Activated CD4-positive, alpha-beta T cell treated with anti-CD3 and anti-CD28 coated beads for 24 hours (primary cell): ENCODE results near the gene LONP2.
A peak's percentile ranks its signal among the peaks of the same experiment; 100 is the strongest.
"Not testable (repeated sequence)": the region's sequence is repeated elsewhere in the genome, so short reads cannot be mapped to it uniquely, and the experiment has no call there.

Source experiments
- DNase-seq, 2 donors: peaks; one replicate each; pipeline ENCODE4 v3.0.0-alpha.2; 2020; ENCODE audit warnings: low read depth in 2 of 2

The LONP2 gene

GRCh38 chr16:48366165-48367093 lies 122.3 kb downstream of the LONP2 start:
- peak in 1 of 2 donors; percentile 36 for DNase-seq

- DNase-seq: no peak
Observed at GRCh38 chr16:48367441-48368049, 123.4 kb downstream of the LONP2 start.

GRCh38 chr16:48369765-48370164 lies 125.7 kb downstream of the LONP2 start:
- DNase-seq: no peak

DNA sequence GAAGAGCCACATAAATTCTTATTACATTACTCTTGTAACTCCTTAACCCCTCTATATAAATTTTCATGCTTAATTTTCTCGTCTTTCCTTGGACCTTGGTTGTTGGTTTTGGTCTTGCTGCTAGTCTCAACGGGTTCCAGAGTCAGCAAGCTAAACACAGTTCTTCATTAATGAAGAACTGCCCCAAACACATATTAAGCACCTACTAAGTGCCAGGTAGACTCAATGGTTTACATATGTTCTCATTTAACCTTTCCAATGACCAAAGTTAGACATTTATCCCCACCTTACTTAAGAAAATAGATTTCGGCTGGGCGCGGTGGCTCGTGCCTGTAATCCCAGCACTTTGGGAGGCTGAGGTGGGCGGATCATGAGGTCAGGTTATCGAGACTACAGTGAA lies 126.1 kb downstream of the LONP2 start:
- no peak for DNase-seq

GRCh38 chr16:48370668-48371392 lies 126.7 kb downstream of the LONP2 start:
- DNase-seq: not testable (repeated sequence)

GRCh38 chr16:48371393-48371780 lies 127.3 kb downstream of the LONP2 start:
- no peak for DNase-seq

DNA sequence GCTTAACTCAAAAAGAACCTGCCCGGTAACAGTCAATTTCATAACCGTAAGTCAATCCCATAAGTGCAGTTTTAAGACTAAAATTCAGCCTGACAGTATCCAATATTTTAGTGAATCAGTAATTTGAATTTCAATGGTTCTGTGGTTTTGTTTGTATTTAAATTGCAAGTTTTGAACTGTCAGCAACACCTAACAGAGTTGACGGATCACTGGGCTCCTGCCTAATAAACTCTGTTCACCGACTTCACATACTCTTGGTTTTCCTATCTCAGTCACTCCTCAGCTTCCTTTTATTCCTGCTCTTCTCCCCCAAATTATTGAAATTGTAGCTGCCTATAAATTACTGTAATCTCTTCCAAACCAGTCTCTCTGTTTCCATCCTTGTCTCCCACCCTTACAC lies 128.6 kb downstream of the LONP2 start:
- DNase-seq: no peak

- no peak for DNase-seq
Observed at GRCh38 chr16:48373258-48374029, 129.3 kb downstream of the LONP2 start.

GRCh38 chr16:48374255-48374654 lies 130.2 kb downstream of the LONP2 start:
- DNase-seq: no peak

DNA sequence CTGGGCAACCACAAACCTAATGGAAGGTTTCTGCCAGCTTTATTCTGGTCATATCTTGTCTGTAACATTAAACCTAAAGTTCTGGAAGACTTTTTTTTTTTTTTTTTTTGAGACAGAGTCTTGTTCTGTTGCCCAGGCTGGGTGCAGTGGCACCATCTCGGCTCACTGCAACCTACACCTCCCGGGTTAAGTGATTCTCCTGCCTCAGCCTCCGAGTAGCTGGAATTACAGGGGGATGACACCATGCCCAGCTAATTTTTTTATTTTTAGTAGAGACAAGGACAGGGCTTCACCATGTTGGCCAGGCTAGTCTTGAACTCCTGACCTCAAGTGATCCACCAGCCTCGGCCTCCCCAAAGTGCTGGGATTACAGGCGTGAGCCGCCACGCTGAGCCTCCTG lies 133.2 kb downstream of the LONP2 start:
- DNase-seq: not testable (repeated sequence)

DNA sequence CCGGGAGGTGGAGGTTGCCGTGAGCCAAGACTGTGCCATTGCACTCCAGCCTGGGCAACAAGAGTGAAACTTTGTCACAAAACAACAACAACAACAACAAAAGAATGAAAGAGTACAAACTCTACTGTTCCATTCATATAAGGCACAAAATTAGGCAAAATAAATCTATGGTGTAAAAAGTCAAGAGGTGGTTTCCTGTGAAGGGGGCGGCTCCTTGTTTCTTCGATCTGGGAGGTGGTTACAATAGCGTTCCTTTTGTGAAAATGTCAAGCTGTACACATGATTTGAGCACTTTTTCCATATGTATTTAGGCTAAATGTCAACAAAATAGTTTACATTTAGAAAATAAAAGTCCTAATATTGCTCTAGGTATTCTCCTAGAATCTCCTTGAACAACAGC lies 134.2 kb downstream of the LONP2 start:
- DNase-seq: no peak

GRCh38 chr16:48378836-48379235 lies 134.7 kb downstream of the LONP2 start:
- no peak for DNase-seq

DNA sequence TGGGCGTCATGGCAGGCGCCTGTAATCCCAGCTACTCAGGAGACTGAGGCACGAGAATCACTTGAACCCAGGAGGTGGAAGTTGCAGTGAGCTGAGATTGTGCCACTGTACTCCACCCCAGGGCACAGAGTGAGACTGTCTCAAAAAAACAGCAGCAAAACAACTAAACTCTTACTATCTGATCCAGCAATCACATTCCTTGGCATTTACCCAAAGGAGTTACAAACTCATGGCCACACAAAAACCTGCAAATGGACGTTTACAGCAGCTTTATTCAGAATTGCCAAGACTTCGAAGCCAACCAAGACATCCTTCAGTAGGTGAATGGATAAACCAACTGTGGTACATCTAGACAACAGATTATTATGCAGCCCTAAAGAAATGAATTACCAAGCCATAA lies 137.1 kb downstream of the LONP2 start:
- no peak for DNase-seq

DNA sequence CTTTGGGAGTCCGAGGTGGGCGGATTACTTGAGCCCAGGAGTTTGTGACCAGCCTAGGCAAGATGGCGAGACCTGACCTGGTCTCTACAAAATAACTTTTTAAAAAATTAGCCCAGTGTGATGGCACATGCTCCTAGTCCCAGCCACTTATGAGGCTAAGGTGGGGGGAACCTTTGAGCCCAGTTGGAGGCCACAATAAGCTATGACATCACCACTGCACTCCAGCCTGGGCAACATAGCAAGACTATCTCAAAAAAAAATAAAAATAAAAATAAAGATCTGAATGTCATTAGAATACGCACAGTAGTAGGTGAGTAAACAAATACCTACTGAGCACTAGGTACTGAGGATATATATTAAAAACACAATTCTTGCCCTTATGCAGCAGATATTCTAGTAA lies 138.0 kb downstream of the LONP2 start:
- DNase-seq: no peak

DNA sequence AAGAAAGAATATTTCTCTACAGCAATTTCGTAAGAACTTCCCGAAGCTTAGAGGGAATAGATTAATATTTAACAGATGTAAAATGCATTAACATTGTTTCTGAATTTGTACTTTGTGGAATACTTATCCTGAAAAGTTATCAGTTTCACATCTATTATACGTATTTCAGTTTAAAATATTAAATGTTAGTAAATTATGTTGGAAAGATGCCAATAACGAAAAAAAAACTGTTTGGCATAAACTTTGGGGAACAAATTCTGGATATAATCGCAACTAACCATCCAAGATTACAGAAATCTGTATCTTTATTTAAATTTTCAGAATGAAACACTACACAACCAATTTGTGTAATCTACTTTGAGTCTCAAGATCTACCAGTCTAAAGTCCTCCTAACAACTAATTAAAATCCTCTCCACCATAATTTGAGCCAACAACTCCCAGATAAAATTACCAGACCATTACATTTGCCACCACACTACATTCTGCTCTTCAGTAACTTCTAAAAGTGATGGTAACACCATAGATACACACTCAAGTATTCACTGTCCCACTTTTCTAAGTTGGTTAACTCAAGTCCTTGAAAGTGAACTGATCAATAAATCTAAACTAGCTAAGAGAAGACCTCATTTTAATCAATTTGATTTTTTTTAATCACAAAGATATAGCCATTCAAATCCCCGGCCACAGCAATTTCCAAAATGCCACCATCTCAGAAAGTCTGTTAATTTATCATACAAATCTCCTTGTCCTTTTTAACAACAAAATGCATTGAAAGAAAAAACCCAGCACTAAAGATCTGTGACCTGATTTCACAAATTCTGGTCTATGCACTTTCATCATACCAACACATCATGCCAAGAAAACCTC lies 139.1 kb downstream of the LONP2 start:
- no peak for DNase-seq

DNA sequence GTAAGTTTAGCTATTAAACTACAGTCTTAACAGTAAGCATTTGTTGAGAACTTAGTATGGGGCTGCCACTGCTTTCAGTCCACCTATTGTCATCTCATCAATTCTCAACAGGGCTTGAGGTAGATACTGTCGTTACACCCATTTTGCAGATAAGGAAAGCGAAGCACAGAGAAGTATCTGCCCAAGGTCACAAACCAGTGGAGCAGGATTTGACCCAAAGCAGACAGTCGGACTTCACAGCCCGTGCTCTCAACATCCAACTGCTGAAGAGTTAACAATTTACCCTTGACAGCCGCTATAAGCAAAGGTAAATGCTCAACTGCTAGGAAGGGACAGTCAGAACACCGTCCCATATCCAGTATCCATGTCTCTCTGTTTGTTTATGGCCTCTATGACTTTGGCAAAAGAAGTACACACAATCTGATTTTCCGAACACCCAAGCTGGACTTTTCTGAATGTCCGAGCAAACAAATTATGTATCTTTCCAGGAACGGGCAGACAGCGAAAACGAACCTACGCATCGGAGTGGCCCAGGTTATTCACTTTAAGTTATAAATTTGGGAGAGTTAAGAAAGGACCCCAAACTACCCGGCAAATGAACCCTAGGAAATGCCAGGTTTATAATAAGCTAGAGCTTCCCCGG lies 139.9 kb downstream of the LONP2 start:
- no peak for DNase-seq

- DNase-seq: peak in 1 of 2 donors; percentile 12
Observed at GRCh38 chr16:48384520-48385252, 140.6 kb downstream of the LONP2 start.

- DNase-seq: peak; percentile 77 to 83
Observed at GRCh38 chr16:48385253-48386150, 141.4 kb downstream of the LONP2 start, which contains the start of gene SIAH1. TSS of gene SIAH1 (minus strand) at chr16:48385413. CDS start at chr16:48362428, 22,985 bp downstream.
